Measurements from ENCODE around the gene ABCC1. TPM values are rescaled to one million over a fixed set of nuclear protein-coding genes. Genes with fewer than 3 reads are reported as not detected.
"Not testable (repeated sequence)": the region's sequence is repeated elsewhere in the genome, so short reads cannot be mapped to it uniquely, and the experiment has no call there.

Gene ABCC1
- total RNA-seq, 1 experiment from 2014 or later = 46.3 TPM

GRCh38 chr16:15915555-15916081 is 33.8 kb upstream of the ABCC1 start:
- CTCF ChIA-PET = no interaction called here

GRCh38 chr16:15916323-15916722 is 33.1 kb upstream of the ABCC1 start:
- DNase-seq = no peak
- no peak for TF ChIP-seq CTCF (IDR thresholded peaks at IDR 0.05; ENCODE audit: unreplicated experiment)
- no TSS peak for BruUV-seq (replicated peaks)
- H3K36me3 Mint-ChIP-seq (ENCODE audit: insufficient read depth, unreplicated experiment) = no peaks in the 10 kb centered on the region
- CTCF ChIA-PET = no interaction called here
- no peaks in the 10 kb centered on the region for H3K27me3 Mint-ChIP-seq (ENCODE audit: unreplicated experiment)
- H3K27ac Mint-ChIP-seq (ENCODE audit: unreplicated experiment) = no peak overlapping the region
- no peaks in the 10 kb centered on the region for H3K9me3 Mint-ChIP-seq (ENCODE audit: low read depth, unreplicated experiment)
- intact Hi-C loops (cut with micrococcal nuclease; ENCODE audit: unreplicated experiment) = no loop called here
- H3K4me1 Mint-ChIP-seq (ENCODE audit: low read depth, unreplicated experiment) = peaks cover 15% of the 10 kb centered on the region
- H3K4me3 Mint-ChIP-seq (ENCODE audit: low read depth, unreplicated experiment) = no peak overlapping the region

More at GRCh38 chr16:15915555-15916081, 33.8 kb upstream of the ABCC1 start:
- no peak overlapping the region for H3K4me3 Mint-ChIP-seq (ENCODE audit: low read depth, unreplicated experiment)
- no peak for TF ChIP-seq CTCF (IDR thresholded peaks at IDR 0.05; ENCODE audit: unreplicated experiment)
- intact Hi-C loops (cut with micrococcal nuclease; ENCODE audit: unreplicated experiment) = no loop called here
- H3K36me3 Mint-ChIP-seq (ENCODE audit: insufficient read depth, unreplicated experiment) = no peaks in the 10 kb centered on the region
- peaks cover 11% of the 10 kb centered on the region for H3K4me1 Mint-ChIP-seq (ENCODE audit: low read depth, unreplicated experiment)
- H3K27me3 Mint-ChIP-seq (ENCODE audit: unreplicated experiment) = no peaks in the 10 kb centered on the region
- H3K9me3 Mint-ChIP-seq (ENCODE audit: low read depth, unreplicated experiment) = no peaks in the 10 kb centered on the region
- no peak overlapping the region for H3K27ac Mint-ChIP-seq (ENCODE audit: unreplicated experiment)
- BruUV-seq (replicated peaks) = no TSS peak
- no peak for DNase-seq

DNA sequence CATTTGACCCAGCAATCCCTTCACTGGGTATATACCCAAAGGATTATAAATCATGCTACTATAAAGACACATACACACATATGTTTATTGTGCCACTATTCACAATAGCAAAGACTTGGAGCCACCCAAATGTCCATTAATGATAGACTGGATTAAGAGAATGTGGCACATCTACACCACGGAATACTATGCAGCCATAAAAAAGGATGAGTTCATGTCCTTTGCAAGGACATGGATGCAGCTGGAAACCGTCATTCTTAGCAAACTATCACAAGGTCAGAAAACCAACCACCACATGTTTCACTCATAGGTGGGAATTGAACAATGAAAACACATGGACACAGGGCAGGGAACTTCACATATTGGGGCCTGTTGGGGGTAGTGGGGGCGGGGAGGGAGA is 31.1 kb upstream of the ABCC1 start:
- CTCF ChIA-PET; DNase-seq; H3K27ac Mint-ChIP-seq (ENCODE audit: unreplicated experiment); BruUV-seq (replicated peaks); H3K27me3 Mint-ChIP-seq (ENCODE audit: unreplicated experiment); H3K4me3 Mint-ChIP-seq (ENCODE audit: low read depth, unreplicated experiment); H3K36me3 Mint-ChIP-seq (ENCODE audit: insufficient read depth, unreplicated experiment); intact Hi-C loops (cut with micrococcal nuclease; ENCODE audit: unreplicated experiment); H3K9me3 Mint-ChIP-seq (ENCODE audit: low read depth, unreplicated experiment): not testable (repeated sequence)
- H3K4me1 Mint-ChIP-seq (ENCODE audit: low read depth, unreplicated experiment) = peaks cover 15% of the 10 kb centered on the region

- BruUV-seq (replicated peaks) = no TSS peak
- no peak overlapping the region for H3K27ac Mint-ChIP-seq (ENCODE audit: unreplicated experiment)
- intact Hi-C loops (cut with micrococcal nuclease; ENCODE audit: unreplicated experiment) = no loop called here
- no peak for DNase-seq
- H3K4me1 Mint-ChIP-seq (ENCODE audit: low read depth, unreplicated experiment) = peaks cover 15% of the 10 kb centered on the region
- no peak overlapping the region for H3K4me3 Mint-ChIP-seq (ENCODE audit: low read depth, unreplicated experiment)
- TF ChIP-seq CTCF (IDR thresholded peaks at IDR 0.05; ENCODE audit: unreplicated experiment) = no peak
- H3K36me3 Mint-ChIP-seq (ENCODE audit: insufficient read depth, unreplicated experiment) = no peaks in the 10 kb centered on the region
- H3K9me3 Mint-ChIP-seq (ENCODE audit: low read depth, unreplicated experiment) = no peaks in the 10 kb centered on the region
- H3K27me3 Mint-ChIP-seq (ENCODE audit: unreplicated experiment) = no peaks in the 10 kb centered on the region
- CTCF ChIA-PET = interaction anchor here (0.6 kb wide), 1 partner anchor 160 kb away, joined by 3 read pairs; no protein-coding TSS in a partner anchor
These were observed 30.1 kb upstream of the ABCC1 start for GRCh38 chr16:15919331-15919730.

DNA sequence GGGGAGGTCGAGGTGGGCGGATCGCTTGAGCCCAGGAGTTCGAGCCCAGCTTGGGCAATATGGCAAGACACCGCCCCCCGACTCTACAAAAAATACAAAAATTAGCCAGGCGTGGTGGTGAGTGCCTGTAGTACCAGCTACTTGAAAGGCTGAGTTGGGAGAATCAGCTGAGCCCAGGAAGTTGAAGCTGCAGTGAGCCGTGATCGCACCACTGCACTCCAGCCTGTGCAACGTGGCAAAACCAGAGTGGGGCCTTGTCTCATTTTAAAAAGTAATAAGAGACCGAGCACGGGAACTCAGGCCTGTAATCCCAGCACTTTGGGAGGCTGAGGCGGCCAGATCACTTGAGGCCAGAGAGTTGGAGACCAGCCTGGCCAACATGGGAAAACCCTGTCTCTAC is 24.4 kb upstream of the ABCC1 start:
- H3K36me3 Mint-ChIP-seq (ENCODE audit: insufficient read depth, unreplicated experiment) = no peaks in the 10 kb centered on the region
- H3K27ac Mint-ChIP-seq (ENCODE audit: unreplicated experiment) = no peak overlapping the region
- intact Hi-C loops (cut with micrococcal nuclease; ENCODE audit: unreplicated experiment) = no loop called here
- no peaks in the 10 kb centered on the region for H3K9me3 Mint-ChIP-seq (ENCODE audit: low read depth, unreplicated experiment)
- no TSS peak for BruUV-seq (replicated peaks)
- no peak for DNase-seq
- no peaks in the 10 kb centered on the region for H3K27me3 Mint-ChIP-seq (ENCODE audit: unreplicated experiment)
- no peak for TF ChIP-seq CTCF (IDR thresholded peaks at IDR 0.05; ENCODE audit: unreplicated experiment)
- peaks cover 10% of the 10 kb centered on the region for H3K4me1 Mint-ChIP-seq (ENCODE audit: low read depth, unreplicated experiment)
- CTCF ChIA-PET = no interaction called here
- no peak overlapping the region for H3K4me3 Mint-ChIP-seq (ENCODE audit: low read depth, unreplicated experiment)

Measured in Calu3 (cell line).